ENCODE data around the gene VPS13C.

VPS13C gene

GRCh38 chr15:61992518-61992917, 67.7 kb downstream of the VPS13C start:
- no peak for DNase-seq (ENCODE audit: low read depth in 2 of 2)
- TF ChIP-seq CTCF (IDR thresholded peaks at IDR 0.05; ENCODE audit: low read depth, low read length), result no peak

GRCh38 chr15:61989667-61990066, 70.6 kb downstream of the VPS13C start:
- peak; percentile 22 to 54 for DNase-seq (ENCODE audit: low read depth in 2 of 2)
- H3K4me3 ChIP-seq (replicated peaks in 1 of 2; ENCODE audit: low read depth in 2 of 2, low read length in 2 of 2), result no peak overlapping the region
- TF ChIP-seq CTCF (IDR thresholded peaks at IDR 0.05; ENCODE audit: low read depth, low read length), result no peak

More at GRCh38 chr15:61992518-61992917, 67.7 kb downstream of the VPS13C start:
- H3K4me3 ChIP-seq (replicated peaks in 1 of 2; ENCODE audit: low read depth in 2 of 2, low read length in 2 of 2), result no peak overlapping the region

DNA sequence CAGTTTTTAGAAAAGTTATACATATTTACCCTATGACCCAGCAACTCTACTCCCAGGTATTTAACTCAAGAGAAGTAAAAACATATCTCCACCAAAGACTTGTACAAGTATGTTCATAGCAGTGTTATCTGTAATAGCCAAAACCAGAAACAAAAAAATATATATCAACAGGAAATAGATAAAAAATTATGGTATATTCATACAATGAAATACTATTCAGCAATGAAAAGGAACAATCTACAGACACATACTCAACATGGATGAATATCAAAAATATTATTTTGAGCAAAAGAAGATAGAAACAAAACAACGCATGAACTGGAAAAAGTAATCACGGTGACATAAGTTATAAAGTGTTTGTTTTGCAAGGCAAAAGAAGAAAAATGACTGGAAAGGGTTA, 72.4 kb downstream of the VPS13C start:
- no peak for TF ChIP-seq CTCF (IDR thresholded peaks at IDR 0.05; ENCODE audit: low read depth, low read length)
- H3K4me3 ChIP-seq (replicated peaks in 1 of 2; ENCODE audit: low read depth in 2 of 2, low read length in 2 of 2), result no peak overlapping the region
- DNase-seq (ENCODE audit: low read depth in 2 of 2), result no peak

DNA sequence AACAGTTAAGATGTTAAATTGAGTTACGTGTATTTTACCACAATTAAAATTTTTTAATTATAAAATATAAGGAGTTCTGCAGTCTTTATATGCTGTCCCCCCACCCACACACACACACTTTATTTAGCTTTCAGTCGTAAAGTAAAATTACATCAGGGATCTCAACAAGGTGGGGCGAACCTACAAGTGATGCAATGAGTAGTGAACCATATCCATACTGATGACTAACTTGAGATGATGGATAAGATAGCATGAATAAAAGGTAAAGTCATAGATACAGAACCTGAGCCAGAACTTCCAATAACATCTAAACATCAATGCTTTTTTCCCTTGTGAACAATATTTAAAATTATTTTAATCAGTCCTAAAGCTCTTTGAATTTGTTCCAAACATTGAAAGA, 77.2 kb downstream of the VPS13C start:
- H3K4me3 ChIP-seq (replicated peaks in 1 of 2; ENCODE audit: low read depth in 2 of 2, low read length in 2 of 2), result no peak overlapping the region
- DNase-seq (ENCODE audit: low read depth in 2 of 2), result no peak
- TF ChIP-seq CTCF (IDR thresholded peaks at IDR 0.05; ENCODE audit: low read depth, low read length), result no peak

DNA sequence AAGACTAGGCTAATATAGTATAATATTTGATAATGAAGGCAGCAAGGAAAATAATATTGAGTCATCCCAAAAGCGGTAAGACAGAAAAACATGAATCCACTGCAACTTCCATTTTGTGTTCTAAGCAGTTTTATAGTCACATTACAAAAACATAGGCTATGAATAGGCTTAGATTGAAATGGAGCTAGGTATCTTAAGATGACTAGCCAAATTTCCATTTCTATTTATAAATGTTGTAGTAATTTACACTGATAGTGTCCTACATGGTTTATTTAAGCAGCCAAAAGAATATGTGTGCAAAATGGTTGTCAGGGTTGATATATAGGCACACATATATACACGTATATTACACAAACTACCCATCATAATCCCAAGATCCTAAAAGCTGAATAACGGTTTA, 82.0 kb downstream of the VPS13C start:
- H3K4me3 ChIP-seq (replicated peaks in 1 of 2; ENCODE audit: low read depth in 2 of 2, low read length in 2 of 2), result no peak overlapping the region
- no peak for TF ChIP-seq CTCF (IDR thresholded peaks at IDR 0.05; ENCODE audit: low read depth, low read length)
- no peak for DNase-seq (ENCODE audit: low read depth in 2 of 2)

DNA sequence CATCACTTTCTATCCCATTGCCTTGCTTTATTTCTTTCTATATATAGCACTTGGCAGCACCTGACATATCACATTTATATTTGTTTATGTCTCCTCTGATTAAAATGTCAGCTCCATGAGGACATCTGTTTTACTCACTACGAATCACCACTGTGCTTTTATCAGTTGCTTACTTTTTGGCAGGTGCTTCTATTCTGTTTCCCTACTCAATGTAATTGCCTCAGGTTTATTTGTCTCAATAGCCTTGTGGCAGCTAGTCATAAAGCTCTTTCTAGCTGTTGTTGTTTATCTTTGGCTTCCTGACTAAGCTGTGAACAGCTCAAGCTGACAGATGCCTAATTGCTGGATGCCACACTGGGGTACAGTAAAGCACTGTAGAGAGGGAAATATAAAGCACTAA, 85.5 kb downstream of the VPS13C start:
- TF ChIP-seq CTCF (IDR thresholded peaks at IDR 0.05; ENCODE audit: low read depth, low read length), result no peak
- peak in 1 of 2 donors; percentile 1 for DNase-seq (ENCODE audit: low read depth in 2 of 2)
- no peak overlapping the region for H3K4me3 ChIP-seq (replicated peaks in 1 of 2; ENCODE audit: low read depth in 2 of 2, low read length in 2 of 2)

DNA sequence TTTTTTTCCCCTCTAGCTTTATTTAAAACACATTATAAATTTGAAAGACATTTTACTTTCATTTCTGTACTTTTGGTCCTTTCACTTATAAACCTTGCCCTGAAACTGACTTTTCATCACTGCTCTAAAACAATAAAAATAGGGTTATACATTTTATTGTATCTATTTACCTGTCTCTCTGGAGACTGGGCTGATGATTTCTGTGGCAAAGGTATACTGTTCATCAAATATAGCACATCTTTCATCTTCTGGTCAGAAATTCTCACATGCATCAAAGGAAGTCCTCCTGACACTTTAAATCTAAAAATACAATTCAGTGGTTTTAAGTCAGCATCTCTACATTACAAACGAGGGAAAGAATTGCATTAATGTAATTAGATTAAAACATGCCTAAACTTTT, 86.1 kb downstream of the VPS13C start:
- no peak for DNase-seq (ENCODE audit: low read depth in 2 of 2)
- H3K4me3 ChIP-seq (replicated peaks in 1 of 2; ENCODE audit: low read depth in 2 of 2, low read length in 2 of 2), result no peak overlapping the region
- TF ChIP-seq CTCF (IDR thresholded peaks at IDR 0.05; ENCODE audit: low read depth, low read length), result no peak

Data from cardiac fibroblast (primary cell).